NCI-H1694 treated with DMSO at 0.1 percent for 48 hours (cell line): Measurements from ENCODE around the gene PLEKHA7.
"Not testable (repeated sequence)": the region's sequence is repeated elsewhere in the genome, so short reads cannot be mapped to it uniquely, and the experiment has no call there.

Experiments used
- DNase-seq: peaks from one replicate; lab custom pipeline; 2025; lab: John Stamatoyannopoulos, UW

PLEKHA7 gene

GRCh38 chr11:16904761-16905160 is 109.5 kb downstream of the PLEKHA7 start:
- DNase-seq = not testable (repeated sequence)

GRCh38 chr11:16902781-16903378 is 111.3 kb downstream of the PLEKHA7 start:
- DNase-seq = no peak

DNA sequence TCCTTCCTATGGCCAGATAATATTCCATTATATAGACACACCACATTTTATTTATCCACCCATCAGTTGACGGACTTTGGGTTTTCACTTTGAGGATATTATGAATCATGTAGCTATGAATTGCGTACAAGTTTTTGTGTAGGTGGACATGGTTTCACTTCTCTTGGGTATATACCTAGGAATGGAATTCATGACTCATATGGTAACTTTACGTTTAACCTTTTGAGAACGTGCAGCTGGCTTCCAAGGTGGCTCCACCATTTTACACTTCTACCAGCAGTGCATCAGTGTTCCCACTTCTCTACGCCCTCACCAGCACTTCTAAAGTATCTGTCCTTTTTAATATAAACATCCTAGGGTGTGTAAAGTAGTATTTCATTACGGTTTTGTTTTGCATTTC is 112.0 kb downstream of the PLEKHA7 start:
- DNase-seq = no peak

DNA sequence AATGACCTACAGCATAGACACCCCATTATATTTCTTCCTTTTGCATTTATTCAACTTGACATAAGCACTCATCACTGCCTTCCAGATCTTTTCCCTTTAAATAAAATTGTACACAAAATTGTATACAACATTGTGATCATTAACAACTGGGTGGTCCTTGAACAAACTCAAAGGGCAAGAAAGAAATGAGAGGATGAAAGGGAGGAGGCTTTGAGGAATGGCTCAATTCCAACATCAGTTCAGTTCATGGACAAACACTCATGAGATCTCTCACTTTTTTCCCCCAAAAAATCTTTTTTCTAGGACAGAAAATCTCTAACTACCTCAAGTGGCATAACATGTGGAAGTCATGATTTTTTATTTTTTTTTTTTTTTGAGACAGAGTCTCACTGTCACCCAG is 113.7 kb downstream of the PLEKHA7 start:
- no peak for DNase-seq

- no peak for DNase-seq
Observed at GRCh38 chr11:16899708-16900303, 114.4 kb downstream of the PLEKHA7 start.

- DNase-seq = no peak
Observed at GRCh38 chr11:16898274-16898985, 115.8 kb downstream of the PLEKHA7 start.

DNA sequence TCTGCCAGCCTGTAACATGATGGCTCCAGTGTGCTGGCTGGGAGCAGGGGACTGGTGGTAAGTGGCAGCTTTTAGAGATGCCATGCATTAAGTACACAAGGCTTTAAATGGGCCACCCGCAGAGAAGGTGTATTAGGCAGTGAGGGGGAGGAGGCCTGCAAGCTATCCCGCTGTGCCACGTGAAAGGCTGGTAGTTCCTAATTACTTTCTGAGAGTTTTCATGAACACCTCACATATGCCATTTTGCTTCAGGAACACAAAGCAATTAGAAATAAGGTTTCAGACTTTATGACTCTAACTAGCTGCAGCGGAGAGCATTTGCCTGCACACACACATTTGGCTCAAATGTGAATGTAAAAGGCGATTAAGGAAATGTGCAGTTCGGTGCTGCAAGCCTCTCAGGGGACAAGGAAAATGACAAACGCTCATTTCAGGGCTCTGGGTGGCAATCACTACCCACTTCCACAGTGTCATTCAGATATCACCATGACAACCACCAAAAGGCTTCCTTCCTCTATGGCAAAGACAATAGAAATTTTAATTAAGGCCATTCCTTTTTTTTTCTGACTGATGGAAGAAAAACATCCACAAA is 116.6 kb downstream of the PLEKHA7 start:
- DNase-seq = no peak

DNA sequence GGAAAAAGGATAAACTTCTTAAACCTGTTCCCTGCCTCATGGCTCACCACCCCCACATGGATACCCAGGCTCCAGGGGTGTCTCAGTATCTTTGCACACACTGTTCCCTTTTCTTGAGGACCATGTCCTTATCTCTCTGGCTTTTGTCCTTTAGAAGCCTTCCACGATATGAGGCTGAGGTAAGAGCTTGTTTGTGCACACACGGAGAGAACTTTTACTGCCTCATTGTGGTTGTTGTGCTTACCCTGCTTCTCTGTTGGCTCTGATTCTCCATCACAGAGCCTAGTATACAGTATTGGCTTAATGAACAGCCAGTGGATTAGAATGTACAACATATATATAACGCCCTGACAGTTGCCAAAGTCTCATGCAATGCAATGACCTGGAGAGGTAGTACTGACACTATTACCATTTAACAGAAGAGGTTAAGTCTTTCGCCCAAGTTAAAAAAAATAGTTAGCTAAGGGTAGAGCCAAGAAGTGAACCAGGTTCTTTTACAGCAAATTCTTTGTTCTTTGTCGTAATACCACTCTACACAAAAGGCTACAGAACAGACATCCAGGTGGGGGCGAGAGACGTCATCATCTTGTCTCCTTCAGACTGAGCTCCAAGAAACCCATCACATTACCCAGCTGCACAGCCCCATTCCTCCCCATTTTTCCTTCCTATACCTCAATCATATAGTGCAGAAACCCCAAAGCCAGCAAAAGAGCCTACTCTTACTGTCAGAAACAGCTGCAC is 117.3 kb downstream of the PLEKHA7 start:
- DNase-seq = no peak

- no peak for DNase-seq
Observed at GRCh38 chr11:16895306-16895705, 118.9 kb downstream of the PLEKHA7 start.

- DNase-seq = no peak
Observed at GRCh38 chr11:16893456-16894066, 120.7 kb downstream of the PLEKHA7 start.

DNA sequence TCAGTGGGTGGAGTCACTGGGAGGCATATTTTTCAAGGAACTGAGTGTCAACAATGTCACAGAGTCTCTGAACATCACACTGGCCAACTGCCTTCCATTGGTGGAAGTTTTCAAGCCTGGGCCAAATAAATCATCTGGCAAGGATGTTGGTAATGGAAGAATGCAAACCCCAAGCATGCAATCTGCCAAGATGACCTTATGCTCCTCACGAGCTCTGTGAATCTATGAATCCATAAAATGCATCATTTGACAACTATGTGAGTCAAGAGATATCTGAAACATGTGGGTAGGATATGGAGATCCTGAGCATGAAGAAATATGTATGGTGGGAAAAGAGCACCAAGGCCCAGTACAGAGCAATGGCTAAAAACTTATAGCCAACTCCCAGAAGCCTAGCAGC is 122.2 kb downstream of the PLEKHA7 start:
- DNase-seq = no peak

GRCh38 chr11:16891165-16891564 is 123.0 kb downstream of the PLEKHA7 start:
- no peak for DNase-seq

GRCh38 chr11:16890442-16890841 is 123.8 kb downstream of the PLEKHA7 start:
- no peak for DNase-seq

- no peak for DNase-seq
Observed at GRCh38 chr11:16889905-16890304, 124.3 kb downstream of the PLEKHA7 start.

GRCh38 chr11:16889010-16889409 is 125.2 kb downstream of the PLEKHA7 start:
- not testable (repeated sequence) for DNase-seq

GRCh38 chr11:16887887-16888286 is 126.3 kb downstream of the PLEKHA7 start:
- not testable (repeated sequence) for DNase-seq

DNA sequence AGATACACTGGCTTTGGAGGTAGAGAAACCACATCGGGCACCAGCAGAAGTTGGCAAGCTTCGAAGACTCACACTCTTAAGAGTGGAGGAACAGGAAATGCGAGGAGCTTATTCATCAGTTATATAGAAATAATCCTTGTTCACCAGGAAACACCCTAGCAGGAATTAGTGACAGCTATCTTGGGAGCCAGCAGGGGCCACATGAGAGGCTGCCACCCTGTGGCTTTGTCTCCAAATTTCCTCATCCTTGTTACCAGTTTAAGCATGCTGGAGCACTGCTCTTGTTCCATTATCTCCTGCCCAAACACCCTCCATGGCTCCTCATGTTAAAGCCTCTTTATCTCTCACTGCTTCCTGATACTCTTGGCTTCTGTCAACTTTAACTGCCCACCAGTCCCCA is 131.0 kb downstream of the PLEKHA7 start:
- DNase-seq = no peak

- DNase-seq = no peak
Observed at GRCh38 chr11:16881766-16882165, 132.4 kb downstream of the PLEKHA7 start.

GRCh38 chr11:16881074-16881709 is 133.0 kb downstream of the PLEKHA7 start:
- no peak for DNase-seq

DNA sequence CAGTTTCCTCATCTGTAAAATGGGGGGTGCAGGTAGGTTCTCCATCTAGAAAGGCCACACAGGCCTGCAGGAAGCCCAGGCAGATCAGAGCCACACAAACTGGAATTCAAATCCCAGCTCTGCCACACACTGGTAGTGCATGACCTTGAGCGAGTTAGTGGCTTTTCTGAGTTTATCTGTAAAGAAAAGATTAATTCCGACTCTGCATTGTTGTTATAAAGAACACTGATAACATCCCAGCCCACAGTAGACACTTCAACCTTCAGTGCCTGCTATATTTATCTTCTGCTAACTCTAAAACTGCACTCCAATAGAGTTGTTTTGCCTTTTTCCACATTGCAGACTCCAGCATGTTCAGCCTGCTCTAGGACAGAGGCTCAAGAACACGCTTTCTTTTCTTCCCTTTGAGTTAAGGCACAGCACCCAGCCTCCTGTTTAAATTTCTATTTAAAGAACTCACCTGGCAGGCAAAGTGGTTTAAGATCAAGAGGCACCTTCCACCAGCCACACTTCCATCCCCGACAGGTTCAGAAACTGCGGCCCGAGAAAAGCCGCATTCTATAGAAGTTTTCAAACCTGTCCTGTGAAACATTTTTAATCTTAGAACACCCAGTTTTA is 133.9 kb downstream of the PLEKHA7 start:
- no peak for DNase-seq

- DNase-seq = no peak
Observed at GRCh38 chr11:16879690-16880089, 134.5 kb downstream of the PLEKHA7 start.
